ENCODE measurements around the gene THOP1.

THOP1 gene

GRCh38 chr19:2764945-2765344 is 20.4 kb upstream of the THOP1 start:
- Mint-ChIP-seq H3K9me3 (no peaks in the 10 kb centered on the region), H3K27me3 (ENCODE audit: low read depth) (no peaks in the 10 kb centered on the region), H3K27ac (no peak overlapping the region)

DNA sequence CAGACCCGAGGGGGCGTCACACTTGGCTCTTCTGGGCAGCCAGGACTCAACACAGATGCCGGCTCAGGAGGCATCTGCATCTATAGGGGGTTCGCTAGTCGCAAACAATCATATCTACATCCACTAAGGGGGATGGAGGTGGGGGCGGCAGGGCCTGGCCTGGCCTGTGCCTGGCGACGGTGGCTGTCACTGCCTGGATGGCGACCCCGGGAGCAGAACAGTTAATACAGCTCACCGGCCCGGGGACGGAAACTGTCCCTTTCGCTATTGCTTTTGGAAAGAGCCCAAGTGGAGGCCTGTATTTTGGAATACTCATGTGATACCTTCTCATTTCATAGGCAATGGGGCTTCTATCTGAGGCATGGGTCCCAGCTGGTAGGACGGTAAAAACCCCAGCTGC is 19.9 kb upstream of the THOP1 start:
- TF ChIP-seq CTCF (IDR thresholded peaks at IDR 0.05; ENCODE audit: unreplicated experiment in 3 of 3): no peak
- Mint-ChIP-seq H3K27me3 (ENCODE audit: low read depth) (no peaks in the 10 kb centered on the region), H3K9me3 (no peaks in the 10 kb centered on the region), H3K27ac (no peak overlapping the region), H3K4me1 (peaks cover 4% of the 10 kb centered on the region), H3K4me3 (no peak overlapping the region), H3K36me3 (ENCODE audit: low read depth) (peaks cover 12% of the 10 kb centered on the region)

More at GRCh38 chr19:2764945-2765344, 20.4 kb upstream of the THOP1 start:
- no peak for TF ChIP-seq CTCF (IDR thresholded peaks at IDR 0.05; ENCODE audit: unreplicated experiment in 3 of 3)
- Mint-ChIP-seq H3K36me3 (ENCODE audit: low read depth) (peaks cover 14% of the 10 kb centered on the region), H3K4me1 (peaks cover under 1% of the 10 kb centered on the region), H3K4me3 (no peak overlapping the region)

- H3K36me3 Mint-ChIP-seq (ENCODE audit: low read depth): peaks cover 12% of the 10 kb centered on the region
- no peak overlapping the region for H3K4me3 Mint-ChIP-seq
- peaks cover 10% of the 10 kb centered on the region for H3K4me1 Mint-ChIP-seq
- no peak for TF ChIP-seq CTCF (IDR thresholded peaks at IDR 0.05; ENCODE audit: unreplicated experiment in 3 of 3)
- H3K27ac Mint-ChIP-seq: no peak overlapping the region
- no peaks in the 10 kb centered on the region for H3K9me3 Mint-ChIP-seq
- H3K27me3 Mint-ChIP-seq (ENCODE audit: low read depth): no peaks in the 10 kb centered on the region
Measured at GRCh38 chr19:2766594-2767372, 18.5 kb upstream of the THOP1 start.

GRCh38 chr19:2767688-2768087 is 17.6 kb upstream of the THOP1 start:
- no peak overlapping the region for H3K4me3 Mint-ChIP-seq
- TF ChIP-seq CTCF (IDR thresholded peaks at IDR 0.05; ENCODE audit: unreplicated experiment in 3 of 3): no peak
- peaks cover 12% of the 10 kb centered on the region for H3K36me3 Mint-ChIP-seq (ENCODE audit: low read depth)
- H3K9me3 Mint-ChIP-seq: no peaks in the 10 kb centered on the region
- H3K27ac Mint-ChIP-seq: no peak overlapping the region
- no peaks in the 10 kb centered on the region for H3K27me3 Mint-ChIP-seq (ENCODE audit: low read depth)
- H3K4me1 Mint-ChIP-seq: peaks cover 19% of the 10 kb centered on the region

DNA sequence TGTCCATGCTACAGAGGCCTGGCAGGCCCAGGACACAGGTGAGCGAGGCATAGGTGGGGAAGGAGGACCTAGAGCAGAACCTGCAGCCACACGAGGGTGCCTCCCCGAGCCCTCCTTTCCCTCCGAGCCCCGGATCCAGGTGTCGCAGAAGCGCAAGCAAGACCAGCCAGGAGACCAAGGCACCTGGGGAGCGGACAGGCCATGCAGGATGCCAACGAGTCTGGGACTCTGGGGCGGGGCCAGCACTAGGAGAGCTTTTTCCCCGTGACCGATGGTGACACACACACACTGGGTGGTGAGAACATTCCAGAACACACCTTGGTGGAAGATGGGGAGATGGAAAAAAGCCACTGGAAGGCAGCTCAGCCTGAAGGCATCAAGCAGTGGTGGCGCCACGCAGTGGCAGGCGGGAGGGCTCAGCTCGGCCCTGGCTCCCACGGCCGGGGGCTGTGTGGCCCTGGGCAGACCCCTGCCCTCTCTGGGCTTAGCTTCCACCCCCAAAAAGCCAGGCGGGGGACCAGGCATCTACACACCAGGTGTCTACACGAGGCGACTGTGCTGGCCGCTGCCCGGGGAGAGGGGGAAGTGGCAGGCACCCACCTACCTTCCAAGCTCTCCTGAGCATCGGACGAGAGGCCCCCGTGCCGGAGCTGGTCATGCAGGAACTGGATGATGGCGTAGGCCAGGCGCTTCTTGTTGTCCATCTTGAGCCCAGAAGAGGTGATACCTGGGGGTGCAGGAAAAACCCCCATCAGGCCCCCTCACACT is 16.8 kb upstream of the THOP1 start:
- Mint-ChIP-seq H3K4me1 (peaks cover 19% of the 10 kb centered on the region), H3K4me3 (no peak overlapping the region), H3K36me3 (ENCODE audit: low read depth) (peaks cover 9% of the 10 kb centered on the region), H3K27ac (no peak overlapping the region), H3K9me3 (no peaks in the 10 kb centered on the region), H3K27me3 (ENCODE audit: low read depth) (no peaks in the 10 kb centered on the region)
- TF ChIP-seq CTCF (IDR thresholded peaks at IDR 0.05; ENCODE audit: unreplicated experiment in 3 of 3): no peak

Measured in nephron (organoid).